PFSK-1 (cell line): ENCODE measurements around the gene DCDC2B.

Source experiments
- FOXP2 ChIP-seq: optimal IDR thresholded peaks from 2 replicates; pipeline ENCODE3; 2011; ENCODE audit warnings: borderline replicate concordance, control low read depth, inconsistent platforms; ENCODE audit not compliant: insufficient read depth; ENCODE audit errors: extremely low read length, extremely low read depth
- POLR2AphosphoS5 ChIP-seq: IDR thresholded peaks from 2 replicates; pipeline ENCODE4 v1.6.1; 2012; ENCODE audit warnings: low read depth, mild to moderate bottlenecking, control low read depth, low read length, moderate library complexity
- SIN3A ChIP-seq: IDR thresholded peaks from 2 replicates; pipeline ENCODE4 v1.6.1; 2012; ENCODE audit warnings: mild to moderate bottlenecking, low read length, moderate library complexity, borderline replicate concordance; ENCODE audit not compliant: insufficient read depth
- TAF1 ChIP-seq: IDR thresholded peaks from 2 replicates; pipeline ENCODE4 v1.6.1; 2012; ENCODE audit warnings: low read length, control low read depth, borderline replicate concordance; ENCODE audit not compliant: insufficient read depth
- TF ChIP-seq, protein P1 (sequence below), 2 experiments: IDR thresholded peaks; 2 replicates each; pipeline versions ENCODE4 v1.6.1 to v1.8.0; 2011 to 2012; ENCODE audit warnings: low read depth in 2 of 2, low read length in 2 of 2, control low read depth in 1 of 2, inconsistent platforms in 1 of 2, mild to moderate bottlenecking in 1 of 2, moderate library complexity in 1 of 2; ENCODE audit not compliant: insufficient read depth in 1 of 2

DNA sequence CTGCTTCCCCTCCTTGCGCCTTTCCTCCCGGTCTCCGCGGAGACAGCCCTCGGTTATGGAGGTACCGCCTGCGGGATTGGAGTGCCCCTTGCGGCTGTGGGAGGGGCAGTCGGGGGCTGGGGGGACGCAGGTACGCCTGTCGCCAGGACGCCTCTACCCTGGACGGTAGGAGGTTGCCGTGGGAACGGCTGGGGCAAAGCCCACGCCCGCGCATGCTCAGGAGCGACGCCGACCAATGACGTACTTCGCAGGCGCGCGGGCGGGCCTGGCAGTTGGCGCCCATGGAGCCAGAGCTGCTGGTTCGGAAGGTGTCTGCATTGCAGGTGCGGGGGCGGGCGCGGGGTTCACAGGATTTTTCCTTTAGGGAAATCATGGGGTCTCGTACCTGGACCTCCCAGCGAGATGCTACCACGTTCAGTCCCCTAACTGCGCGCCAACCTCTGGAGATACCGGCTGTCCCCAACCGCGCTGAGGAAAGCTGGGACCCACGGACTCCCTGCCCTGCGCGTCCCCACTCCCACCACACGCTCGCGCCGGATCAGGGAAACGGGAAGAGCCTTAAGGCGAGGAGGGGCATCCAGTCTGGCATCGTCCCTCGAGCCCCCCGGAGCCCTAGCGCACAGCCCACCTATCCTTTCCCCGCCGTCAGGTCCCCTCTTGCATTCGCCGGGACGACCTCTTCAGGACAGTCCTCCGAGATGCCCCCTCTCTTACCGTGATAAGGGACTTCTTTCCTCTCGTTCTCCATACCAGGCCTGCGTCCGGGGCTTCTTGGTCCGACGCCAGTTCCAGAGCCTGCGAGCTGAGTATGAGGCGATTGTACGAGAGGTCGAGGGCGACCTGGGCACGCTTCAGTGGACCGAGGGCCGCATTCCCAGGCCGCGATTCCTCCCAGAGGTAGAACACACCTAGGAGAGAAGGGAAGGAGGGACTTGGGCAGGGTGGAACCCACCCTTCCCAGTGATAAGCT, 3.2 kb upstream of the DCDC2B start, which contains the start of gene IQCC:
- TF ChIP-seq POLR2AphosphoS5 (peak; percentile 83), SIN3A (no peak), TAF1 (no peak), FOXP2 (peak; percentile 65)
- TF ChIP-seq, protein P1, sequence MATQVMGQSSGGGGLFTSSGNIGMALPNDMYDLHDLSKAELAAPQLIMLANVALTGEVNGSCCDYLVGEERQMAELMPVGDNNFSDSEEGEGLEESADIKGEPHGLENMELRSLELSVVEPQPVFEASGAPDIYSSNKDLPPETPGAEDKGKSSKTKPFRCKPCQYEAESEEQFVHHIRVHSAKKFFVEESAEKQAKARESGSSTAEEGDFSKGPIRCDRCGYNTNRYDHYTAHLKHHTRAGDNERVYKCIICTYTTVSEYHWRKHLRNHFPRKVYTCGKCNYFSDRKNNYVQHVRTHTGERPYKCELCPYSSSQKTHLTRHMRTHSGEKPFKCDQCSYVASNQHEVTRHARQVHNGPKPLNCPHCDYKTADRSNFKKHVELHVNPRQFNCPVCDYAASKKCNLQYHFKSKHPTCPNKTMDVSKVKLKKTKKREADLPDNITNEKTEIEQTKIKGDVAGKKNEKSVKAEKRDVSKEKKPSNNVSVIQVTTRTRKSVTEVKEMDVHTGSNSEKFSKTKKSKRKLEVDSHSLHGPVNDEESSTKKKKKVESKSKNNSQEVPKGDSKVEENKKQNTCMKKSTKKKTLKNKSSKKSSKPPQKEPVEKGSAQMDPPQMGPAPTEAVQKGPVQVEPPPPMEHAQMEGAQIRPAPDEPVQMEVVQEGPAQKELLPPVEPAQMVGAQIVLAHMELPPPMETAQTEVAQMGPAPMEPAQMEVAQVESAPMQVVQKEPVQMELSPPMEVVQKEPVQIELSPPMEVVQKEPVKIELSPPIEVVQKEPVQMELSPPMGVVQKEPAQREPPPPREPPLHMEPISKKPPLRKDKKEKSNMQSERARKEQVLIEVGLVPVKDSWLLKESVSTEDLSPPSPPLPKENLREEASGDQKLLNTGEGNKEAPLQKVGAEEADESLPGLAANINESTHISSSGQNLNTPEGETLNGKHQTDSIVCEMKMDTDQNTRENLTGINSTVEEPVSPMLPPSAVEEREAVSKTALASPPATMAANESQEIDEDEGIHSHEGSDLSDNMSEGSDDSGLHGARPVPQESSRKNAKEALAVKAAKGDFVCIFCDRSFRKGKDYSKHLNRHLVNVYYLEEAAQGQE (IDR thresholded peaks at IDR 0.05; ENCODE audit: insufficient read depth in 1 of 2, low read depth in 2 of 2, low read length in 2 of 2) = no peak
